HPDE6-E6E7 (cell line): ENCODE results near the gene ZXDC.

Experiments
- DNase-seq: peaks from one replicate; pipeline ENCODE4 v3.0.0; 2011; ENCODE audit warnings: missing footprints; ENCODE audit errors: extremely low spot score

The ZXDC gene

GRCh38 chr3:126435456-126436315 lies 40.0 kb downstream of the ZXDC start:
- DNase-seq: no peak

- DNase-seq: no peak
Observed at GRCh38 chr3:126434931-126435411, 40.7 kb downstream of the ZXDC start.

- DNase-seq: no peak
Observed at GRCh38 chr3:126434264-126434590, 41.5 kb downstream of the ZXDC start.

DNA sequence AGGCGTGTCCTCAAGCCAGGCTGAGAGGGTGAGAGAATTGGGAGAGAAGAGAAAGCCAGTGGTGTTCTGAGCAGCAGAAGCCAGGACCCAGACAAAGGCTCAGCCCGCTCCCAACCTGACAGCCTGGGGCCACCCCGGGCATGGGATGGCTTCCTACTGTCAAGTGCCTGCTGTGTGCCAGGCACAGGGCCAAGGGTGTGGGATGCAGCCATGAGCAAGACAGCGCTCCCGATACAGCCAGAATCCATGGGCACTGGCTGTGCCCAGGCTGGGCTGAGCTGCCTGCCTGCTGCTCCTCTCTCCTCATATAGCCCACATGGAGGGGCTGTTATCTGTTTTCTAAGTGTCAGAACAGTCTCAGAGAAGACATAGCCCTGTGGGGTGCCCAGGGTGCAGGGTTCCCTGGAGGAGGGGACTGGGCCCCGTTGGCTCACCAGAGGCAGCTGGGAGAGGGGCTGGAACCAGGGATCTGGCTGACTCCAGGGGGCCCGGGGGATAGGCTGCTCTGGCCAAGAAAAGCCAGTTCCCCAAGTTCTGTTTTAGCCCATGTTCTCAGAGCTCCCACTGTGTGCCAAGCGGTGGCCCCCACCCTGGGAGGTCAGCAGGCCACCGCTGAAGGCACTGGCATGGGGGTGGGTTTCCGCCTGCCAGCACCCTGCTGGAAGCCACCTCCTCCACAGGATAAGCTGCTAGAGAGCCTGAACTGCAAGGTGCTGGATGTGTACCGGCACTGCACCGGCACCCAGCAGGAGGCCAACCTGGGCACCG lies 42.0 kb downstream of the ZXDC start:
- no peak for DNase-seq

DNA sequence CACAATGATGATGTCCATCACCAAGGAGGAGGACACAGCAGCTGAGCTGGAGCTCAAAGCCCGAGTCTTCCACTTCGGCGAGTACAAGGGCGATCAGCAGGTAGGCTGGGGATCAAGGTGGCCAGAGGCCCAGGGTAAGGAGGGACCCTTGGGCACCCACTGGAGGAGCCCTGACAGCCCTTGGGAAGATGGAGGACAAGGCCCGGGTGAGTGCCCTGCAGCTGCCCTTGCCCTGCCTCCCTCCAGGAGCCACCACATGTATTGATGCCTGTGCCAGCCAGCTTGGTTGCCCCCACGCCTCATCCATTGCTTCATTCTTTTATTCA lies 42.6 kb downstream of the ZXDC start:
- DNase-seq: no peak

GRCh38 chr3:126432361-126433104 lies 43.2 kb downstream of the ZXDC start:
- no peak for DNase-seq

DNA sequence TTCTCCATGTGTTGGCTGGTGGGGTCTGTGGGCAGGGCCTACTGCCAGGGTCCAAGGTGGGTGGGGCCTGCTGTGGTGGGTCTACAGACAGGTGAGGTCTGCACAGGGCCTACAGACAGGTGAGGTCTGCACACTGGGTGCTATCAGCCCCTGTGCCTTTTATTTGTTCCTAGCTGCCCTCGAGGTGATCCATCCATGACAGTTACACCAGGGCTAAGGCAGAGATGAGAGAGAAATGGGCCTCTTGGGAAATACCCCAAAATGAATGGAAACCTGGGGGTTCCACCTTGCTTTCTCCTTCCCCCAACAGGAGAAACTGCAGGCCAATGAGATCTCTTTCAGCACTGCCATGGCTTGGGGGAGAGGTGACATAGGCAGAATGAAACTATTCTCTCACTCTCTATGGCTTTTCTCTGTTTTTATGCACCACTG lies 44.6 kb downstream of the ZXDC start:
- no peak for DNase-seq

- no peak for DNase-seq
Observed at GRCh38 chr3:126424751-126425150, 50.9 kb downstream of the ZXDC start.

GRCh38 chr3:126424039-126424717 lies 51.5 kb downstream of the ZXDC start:
- DNase-seq: no peak

DNA sequence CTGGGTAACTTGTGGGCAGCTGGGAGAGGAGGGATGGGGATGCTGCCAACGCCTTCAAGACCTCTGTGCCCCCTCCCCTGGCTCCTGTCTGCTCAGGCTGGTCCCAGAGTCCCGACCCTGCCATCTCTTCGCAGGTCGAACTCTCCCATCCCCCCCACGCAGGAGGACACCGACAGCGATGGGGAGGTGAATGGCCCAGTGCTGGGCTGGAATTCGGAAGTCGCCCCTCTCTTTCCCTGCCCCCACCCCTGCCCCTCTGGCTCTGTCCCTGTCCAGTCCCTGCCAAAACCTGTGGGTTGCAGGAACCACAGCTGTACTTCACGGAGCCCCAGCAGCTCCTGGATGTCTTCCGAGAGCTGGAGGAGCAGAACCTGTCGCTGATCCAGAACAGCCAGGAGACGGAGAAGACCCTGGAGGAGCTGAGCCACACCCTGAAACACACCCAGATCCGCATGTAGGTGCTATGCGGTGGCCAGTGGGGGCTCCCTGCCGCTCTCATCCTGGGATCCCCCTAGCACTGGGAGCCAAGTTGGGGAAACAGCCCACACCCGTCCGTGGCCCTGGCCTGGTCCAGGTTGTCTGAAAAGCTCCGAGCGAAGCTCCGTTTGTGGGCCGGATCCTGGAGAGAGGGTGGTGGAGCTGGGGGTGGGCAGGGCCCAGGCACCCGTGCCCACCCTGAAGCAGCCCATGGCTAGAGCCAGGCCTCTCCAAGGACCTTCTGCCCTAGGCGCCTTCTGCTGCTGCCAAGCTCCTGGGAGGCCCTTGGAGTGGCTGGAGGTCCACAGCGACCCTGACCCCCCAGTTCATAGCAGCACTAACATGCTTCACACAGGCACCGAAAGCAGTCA lies 52.3 kb downstream of the ZXDC start:
- DNase-seq: no peak

- no peak for DNase-seq
Observed at GRCh38 chr3:126422571-126423091, 53.1 kb downstream of the ZXDC start.

GRCh38 chr3:126422121-126422520 lies 53.6 kb downstream of the ZXDC start:
- no peak for DNase-seq

DNA sequence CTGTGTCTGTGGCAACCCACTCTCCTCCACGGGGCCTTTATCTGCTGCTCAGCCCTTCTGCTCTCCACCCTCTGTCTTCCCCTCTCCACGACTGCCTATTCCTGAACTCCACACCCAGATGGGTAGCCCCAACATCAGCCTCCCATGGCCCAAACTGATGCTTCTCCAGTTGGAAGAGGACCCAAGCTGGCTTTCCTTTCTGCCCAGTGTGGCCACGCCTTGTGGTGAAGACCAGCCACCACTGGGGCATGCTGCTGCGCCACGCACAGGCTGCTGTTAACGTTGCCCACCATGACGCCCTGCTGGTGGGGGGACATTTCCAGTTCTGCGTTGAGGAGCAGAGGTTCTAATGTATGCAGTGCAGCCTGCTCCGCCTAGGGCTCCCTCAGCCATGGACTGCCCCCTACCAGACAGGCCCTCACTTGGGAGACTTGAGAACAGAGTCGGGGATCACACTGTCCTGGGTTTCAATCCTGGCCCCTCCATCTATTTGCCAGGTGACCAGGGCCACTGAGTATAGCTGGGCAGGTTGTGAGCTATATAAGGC lies 54.0 kb downstream of the ZXDC start:
- DNase-seq: no peak

- no peak for DNase-seq
Observed at GRCh38 chr3:126419886-126420786, 55.6 kb downstream of the ZXDC start.

DNA sequence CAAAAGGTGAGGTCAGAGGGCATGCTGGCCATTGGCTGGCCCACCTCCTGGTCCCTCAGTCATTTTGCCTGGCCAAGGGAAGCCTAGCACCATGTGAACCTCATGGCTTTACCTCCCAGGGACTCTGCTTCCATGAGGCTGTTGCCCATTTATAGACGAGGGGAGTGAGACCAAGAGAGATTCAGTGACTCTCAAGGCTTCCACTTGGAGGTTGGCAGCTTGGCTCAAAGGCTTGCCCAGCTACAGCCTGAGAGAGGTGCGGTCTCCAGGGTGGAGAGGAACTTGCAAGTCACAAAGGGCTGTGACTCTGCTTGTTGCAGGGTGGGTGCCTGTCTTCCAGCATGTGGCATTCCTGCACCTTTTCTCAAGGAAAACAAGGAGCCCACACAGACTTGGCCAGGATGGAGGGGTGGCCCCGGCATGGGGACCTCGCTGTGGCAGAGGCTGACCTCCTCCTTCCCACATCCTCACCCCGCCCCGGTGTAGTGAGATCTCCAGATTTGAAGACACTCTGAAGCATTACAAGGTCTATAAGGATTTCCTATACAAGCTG lies 56.5 kb downstream of the ZXDC start:
- no peak for DNase-seq

DNA sequence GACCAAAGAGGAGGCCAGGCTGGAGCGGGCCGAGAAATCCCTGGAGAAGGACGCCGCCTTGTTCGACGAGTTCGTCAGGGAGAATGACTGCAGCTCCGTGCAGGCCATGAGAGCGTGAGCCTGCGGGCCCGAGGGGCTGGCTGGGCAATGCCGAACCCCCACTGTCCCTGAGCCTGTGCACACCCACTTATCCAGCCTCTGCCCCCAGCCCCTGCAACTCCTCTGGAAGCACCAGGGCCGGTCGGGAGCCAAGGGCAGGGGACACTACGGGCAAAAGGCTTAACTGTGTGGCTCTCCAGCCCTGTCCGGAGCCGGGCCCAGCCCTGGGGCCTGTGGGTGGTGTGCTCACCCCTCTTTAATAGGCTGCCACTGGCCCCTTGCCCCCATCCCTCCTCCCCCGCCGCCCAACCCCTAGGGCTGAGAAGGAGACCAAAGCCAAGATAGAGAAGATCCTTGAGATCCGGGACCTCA lies 57.0 kb downstream of the ZXDC start:
- DNase-seq: no peak

GRCh38 chr3:126417981-126418530 lies 57.6 kb downstream of the ZXDC start:
- DNase-seq: no peak

DNA sequence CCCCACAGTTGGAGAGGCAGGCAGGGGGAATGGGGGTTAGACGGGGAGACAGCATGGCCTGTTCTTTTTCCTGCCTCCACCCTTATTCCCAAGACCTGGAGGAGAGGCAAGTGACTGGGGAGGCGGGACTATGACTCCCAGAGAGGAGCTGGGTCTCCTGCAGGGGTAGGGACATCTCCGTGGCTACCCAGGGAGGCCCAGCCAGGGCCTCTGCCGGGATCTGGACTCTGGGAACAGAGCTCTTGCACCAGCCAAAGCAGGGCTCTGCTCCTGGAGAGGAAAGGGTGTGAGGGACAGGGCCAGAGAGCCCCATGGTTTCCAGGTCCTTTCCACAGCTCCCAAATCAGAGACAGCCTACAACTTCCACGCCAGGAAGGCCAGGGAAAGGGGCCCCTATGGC lies 58.2 kb downstream of the ZXDC start:
- no peak for DNase-seq

DNA sequence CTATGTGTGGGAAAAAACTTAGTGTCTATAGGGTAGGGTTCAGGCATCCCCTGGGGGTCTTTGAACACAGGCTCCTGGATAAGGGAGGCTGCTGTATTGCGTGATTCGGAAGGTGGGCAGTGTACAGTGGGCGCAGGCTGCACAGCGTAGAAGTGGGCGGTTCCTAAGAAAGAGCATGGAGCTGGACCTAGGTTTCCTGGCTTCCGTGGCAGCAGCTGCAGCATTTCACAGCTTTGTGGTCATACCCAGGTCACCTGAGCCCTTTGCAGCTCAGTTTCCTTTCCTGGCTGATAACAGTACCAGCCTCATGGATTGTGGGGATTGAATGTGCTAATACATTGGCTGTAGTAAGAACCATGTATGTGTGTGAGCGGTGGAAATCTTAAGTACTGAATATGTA lies 58.7 kb downstream of the ZXDC start:
- no peak for DNase-seq
